SU-DHL-6 (cell line): ENCODE measurements around the gene SERPINA10.

Experiments
- EZH2phosphoT487 ChIP-seq: fragments of 200-600 bp; sonication (generic), shearing (Covaris generic); conservative IDR thresholded peaks from 2 replicates; pipeline ENCODE4 v1.6.1; 2018; ENCODE audit warnings: mild to moderate bottlenecking, antibody characterized with exemption, low read length, moderate library complexity, mixed read lengths
- TF ChIP-seq, protein P1 (sequence below): fragments of 200-600 bp; sonication (generic); IDR thresholded peaks from one replicate; pipeline ENCODE4 v1.5.1; 2017; ENCODE audit warnings: antibody characterized with exemption, mild to moderate bottlenecking, low read length, moderate library complexity; ENCODE audit not compliant: insufficient read depth, poor library complexity, severe bottlenecking

DNA sequence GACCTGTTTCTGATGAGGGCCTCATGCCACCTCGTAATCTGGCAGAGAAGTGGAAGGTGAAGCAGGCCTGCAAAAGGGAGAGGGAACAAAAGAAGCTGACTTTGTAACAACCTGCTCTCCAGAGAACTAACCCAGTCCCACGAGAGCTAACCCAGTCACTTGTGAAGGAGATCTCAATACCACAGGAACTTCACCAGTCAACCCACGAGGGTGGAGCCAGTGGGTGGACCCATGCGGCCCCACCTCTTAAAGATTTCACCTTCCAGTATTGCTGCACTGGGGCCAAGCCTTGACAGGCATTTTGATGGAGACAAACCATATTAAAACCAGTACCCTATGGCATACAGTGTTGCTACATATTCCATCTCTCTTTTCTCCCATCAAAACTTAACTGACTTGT lies 55.1 kb downstream of the SERPINA10 start:
- TF ChIP-seq, protein P1, sequence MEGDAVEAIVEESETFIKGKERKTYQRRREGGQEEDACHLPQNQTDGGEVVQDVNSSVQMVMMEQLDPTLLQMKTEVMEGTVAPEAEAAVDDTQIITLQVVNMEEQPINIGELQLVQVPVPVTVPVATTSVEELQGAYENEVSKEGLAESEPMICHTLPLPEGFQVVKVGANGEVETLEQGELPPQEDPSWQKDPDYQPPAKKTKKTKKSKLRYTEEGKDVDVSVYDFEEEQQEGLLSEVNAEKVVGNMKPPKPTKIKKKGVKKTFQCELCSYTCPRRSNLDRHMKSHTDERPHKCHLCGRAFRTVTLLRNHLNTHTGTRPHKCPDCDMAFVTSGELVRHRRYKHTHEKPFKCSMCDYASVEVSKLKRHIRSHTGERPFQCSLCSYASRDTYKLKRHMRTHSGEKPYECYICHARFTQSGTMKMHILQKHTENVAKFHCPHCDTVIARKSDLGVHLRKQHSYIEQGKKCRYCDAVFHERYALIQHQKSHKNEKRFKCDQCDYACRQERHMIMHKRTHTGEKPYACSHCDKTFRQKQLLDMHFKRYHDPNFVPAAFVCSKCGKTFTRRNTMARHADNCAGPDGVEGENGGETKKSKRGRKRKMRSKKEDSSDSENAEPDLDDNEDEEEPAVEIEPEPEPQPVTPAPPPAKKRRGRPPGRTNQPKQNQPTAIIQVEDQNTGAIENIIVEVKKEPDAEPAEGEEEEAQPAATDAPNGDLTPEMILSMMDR = no peak
- no peak for TF ChIP-seq EZH2phosphoT487
